Transverse colon (tissue), 4 donors: ENCODE results near the gene INCA1. TPM values are rescaled to one million over a fixed set of nuclear protein-coding genes. Genes with fewer than 3 reads are reported as not detected.

Experiments
- DNase-seq: peaks from one replicate; pipeline ENCODE4 v3.0.0-alpha.2; 2019
- H3K27ac ChIP-seq, 4 donors: fragments of 200-600 bp; sonication (generic); 2 replicates each; pipeline ENCODE4 v1.5.1; 2016 to 2018; ENCODE audit warnings: inconsistent platforms in 4 of 4
- H3K27me3 ChIP-seq: fragments of 200-600 bp; sonication (generic); 2 replicates; pipeline ENCODE4 v1.5.1; 2017; ENCODE audit warnings: inconsistent platforms
- H3K36me3 ChIP-seq, 4 donors: fragments of 200-600 bp; sonication (generic); 2 replicates each; pipeline ENCODE4 v1.5.1; 2017 to 2019; ENCODE audit warnings: inconsistent platforms in 4 of 4
- H3K4me1 ChIP-seq, 4 donors: fragments of 200-600 bp; sonication (generic); 2 replicates each; pipeline ENCODE4 v1.5.1; 2017 to 2020; ENCODE audit warnings: inconsistent platforms in 4 of 4
- H3K4me3 ChIP-seq, 4 donors: fragments of 200-600 bp; sonication (generic); 1 replicate in 1 of 4; 2 replicates in 3 of 4; pipeline versions ENCODE4 v1.5.1 to v1.6.1; 2017 to 2019; ENCODE audit warnings: inconsistent platforms in 4 of 4
- H3K9me3 ChIP-seq, 2 donors: fragments of 200-600 bp; sonication (generic); 2 replicates each; pipeline ENCODE4 v1.5.1; 2017 to 2019; ENCODE audit warnings: inconsistent platforms in 2 of 2
- CTCF ChIP-seq, 5 experiments: fragments of 200-600 bp in 3 of 5; fragments of 450-650 bp in 2 of 5; sonication (generic) in 3 of 5; IDR thresholded peaks; 1 replicate in 2 of 5; 2 replicates in 3 of 5; pipeline ENCODE4 v1.5.1; 2016 to 2017; ENCODE audit warnings: antibody characterized with exemption in 5 of 5, inconsistent platforms in 3 of 5, mild to moderate bottlenecking in 2 of 5, moderate library complexity in 1 of 5
- EP300 ChIP-seq: sonication (generic); formaldehyde crosslinking; IDR thresholded peaks from one replicate; pipeline ENCODE4 v1.6.1; 2017; ENCODE audit warnings: antibody characterized with exemption, low read depth
- POLR2A ChIP-seq: fragments of 450-650 bp; IDR thresholded peaks from one replicate; pipeline ENCODE4 v1.6.1; 2016; ENCODE audit warnings: antibody characterized with exemption, mild to moderate bottlenecking, moderate library complexity
- POLR2AphosphoS5 ChIP-seq, 3 donors: sonication (generic); formaldehyde crosslinking; IDR thresholded peaks; one replicate each; pipeline ENCODE4 v1.6.1; 2016; ENCODE audit warnings: antibody characterized with exemption in 3 of 3
- WGBS, 2 donors: methylation state at CpG; one replicate each; pipeline ENCODE4 v1.1.5; 2018; ENCODE audit warnings: low coverage in 1 of 2; 5-methylcytosine and 5-hydroxymethylcytosine counted together
- in situ Hi-C, 4 donors: fragments of 200-750 bp; cut with MboI; loops; one replicate each; pipeline versions ENCODE4 v1.15.0 to v1.15.1; 2017; ENCODE audit warnings: low sequenced_read_pairs in 3 of 4, low pct_ligation_motif_present in 1 of 4, low pct_unique_long_range_greater_than_20kb in 1 of 4
- intact Hi-C: fragments of 100-400 bp; cut with DNase I; formaldehyde crosslinking; loops from one replicate; pipeline ENCODE4 v1.15.1; 2023; ENCODE audit warnings: low total_unique reads
- total RNA-seq, 4 donors: library from RNA; depleted of rRNA; stranded (reverse); fragments of >200 nt; gene quantifications; one replicate each; pipeline ENCODE4 v1.1.0, GENCODE V29; 2016

INCA1 gene
- total RNA-seq, 4 donors from 2014 or later: 1.8 to 2.2 TPM; not detected in 2

GRCh38 chr17:4986403-4986802, 10.9 kb downstream of the INCA1 start:
- intact Hi-C loops (loop anchor here (10.0 kb wide), 1 partner anchor 52 kb away; the partner anchor contains the start of gene GP1BA), in situ Hi-C loops (loop anchor here in 1 of 4 donors (5.0 kb wide), 1 partner anchor 74 kb away; no protein-coding TSS in a partner anchor)
- Histone ChIP-seq H3K4me3 (peak overlapping the region; percentile 66 to 91 (median 84)), H3K27me3 (no peaks in the 10 kb centered on the region), H3K9me3 (no peaks in the 10 kb centered on the region), H3K27ac (peak overlapping the region; percentile 93 to 97 (median 94)), H3K36me3 (no peaks in the 10 kb centered on the region), H3K4me1 (peaks cover 13 to 28% (median 27%) of the 10 kb centered on the region in 4 donors)
- no peak for TF ChIP-seq EP300
- TF ChIP-seq CTCF (IDR thresholded peaks at IDR 0.05): no peak
- TF ChIP-seq POLR2A: no peak
- no peak for TF ChIP-seq POLR2AphosphoS5 (IDR thresholded peaks at IDR 0.05)
- WGBS, 2 donors: 20% methylated on average over 5 of the region's 5 CpGs; no CpG with 5 or more reads in 1 of the 2 donors
- DNase-seq: peak; percentile 37

- no peak overlapping the region for H3K27ac ChIP-seq
- no peaks in the 10 kb centered on the region for H3K9me3 ChIP-seq
- H3K4me3 ChIP-seq: no peak overlapping the region
- intact Hi-C loops (loop anchor here (10.0 kb wide), 1 partner anchor 48 kb away; the partner anchor contains the start of gene GP1BA), in situ Hi-C loops (no loop called here)
- peaks cover 6 to 22% (median 14%) of the 10 kb centered on the region in 4 donors for H3K4me1 ChIP-seq
- peaks cover 0 to 18% (median 1%) of the 10 kb centered on the region in 4 donors for H3K36me3 ChIP-seq
- no peak for TF ChIP-seq POLR2AphosphoS5 (IDR thresholded peaks at IDR 0.05)
- TF ChIP-seq POLR2A: no peak
- no peak for TF ChIP-seq EP300
- TF ChIP-seq CTCF (IDR thresholded peaks at IDR 0.05): no peak
- no peak for DNase-seq
- WGBS, 2 donors: 56 to 70% methylated on average over 4 to 5 of the region's 5 CpGs
- H3K27me3 ChIP-seq: no peaks in the 10 kb centered on the region
Observed at GRCh38 chr17:4982305-4982704, 15.0 kb downstream of the INCA1 start.

GRCh38 chr17:4980644-4981216, 16.6 kb downstream of the INCA1 start:
- WGBS, 2 donors: 18 to 43% methylated on average over 4 to 6 of the region's 6 CpGs
- Histone ChIP-seq H3K9me3 (no peaks in the 10 kb centered on the region), H3K36me3 (peaks cover 0 to 29% (median 5%) of the 10 kb centered on the region in 4 donors), H3K4me3 (no peak overlapping the region), H3K27ac (no peak overlapping the region), H3K27me3 (no peaks in the 10 kb centered on the region), H3K4me1 (peaks cover 0 to 11% (median 2%) of the 10 kb centered on the region in 4 donors)
- no peak for TF ChIP-seq POLR2A
- no peak for TF ChIP-seq EP300
- peak; percentile 83 to 90 (median 84) for TF ChIP-seq CTCF (IDR thresholded peaks at IDR 0.05)
- TF ChIP-seq POLR2AphosphoS5 (IDR thresholded peaks at IDR 0.05): no peak
- in situ Hi-C loops (no loop called here), intact Hi-C loops (loop anchor here (10.0 kb wide), 1 partner anchor 46 kb away; the partner anchor contains the start of gene GP1BA)
- no peak for DNase-seq

GRCh38 chr17:4978726-4979125, 18.6 kb downstream of the INCA1 start:
- in situ Hi-C loops: loop anchor here in 1 of 4 donors (10.0 kb wide), 1 partner anchor 64 kb away; no protein-coding TSS in a partner anchor
- Histone ChIP-seq H3K4me3 (no peak overlapping the region), H3K36me3 (peaks cover 0 to 29% (median 10%) of the 10 kb centered on the region in 4 donors), H3K27me3 (no peaks in the 10 kb centered on the region), H3K9me3 (no peaks in the 10 kb centered on the region), H3K27ac (no peak overlapping the region), H3K4me1 (peaks cover 0 to 8% (median 0%) of the 10 kb centered on the region in 4 donors)
- TF ChIP-seq EP300 (no peak), POLR2A (no peak), CTCF (IDR thresholded peaks at IDR 0.05) (no peak), POLR2AphosphoS5 (IDR thresholded peaks at IDR 0.05) (no peak)
- DNase-seq: no peak
- intact Hi-C loops: loop anchor here (10.0 kb wide), 1 partner anchor 86 kb away; no protein-coding TSS in a partner anchor
